ENCODE data around the gene CPVL. TPM values are rescaled to one million over a fixed set of nuclear protein-coding genes. Genes with fewer than 3 reads are reported as not detected.

The CPVL gene
- total RNA-seq, 1 donor from 2014 or later = 22.2 TPM

DNA sequence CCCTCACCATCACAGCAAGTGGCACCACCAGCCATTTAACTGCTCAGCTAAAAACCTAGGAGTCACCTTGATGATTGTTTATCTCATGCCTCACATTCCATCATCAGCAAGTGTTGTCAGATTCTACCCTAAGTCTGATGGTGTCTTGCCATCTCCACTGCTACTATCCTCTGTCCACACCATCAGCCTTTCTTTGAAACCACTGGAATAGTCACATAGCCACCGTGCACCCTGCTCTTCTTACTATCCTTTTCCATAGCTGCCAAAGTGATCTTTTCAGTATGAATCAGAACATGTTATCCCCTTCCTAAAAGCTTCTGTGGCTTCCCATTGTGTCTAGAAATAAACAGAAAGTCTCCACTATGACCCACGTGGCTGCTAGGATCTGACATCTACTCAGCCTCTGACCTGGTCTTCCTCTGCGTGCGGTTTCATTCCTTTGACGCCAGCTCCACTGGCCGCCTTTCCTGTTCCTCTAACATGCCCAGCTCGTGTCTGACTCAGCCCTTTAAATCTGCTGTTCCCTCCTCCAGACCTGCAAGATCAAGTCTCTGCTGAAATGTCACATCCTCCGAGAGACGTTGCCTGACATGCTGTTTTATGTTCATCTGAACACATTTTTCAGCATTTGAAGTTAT, 31.7 kb upstream of the CPVL start:
- no peak overlapping the region for H2AFZ ChIP-seq (ENCODE audit: low read depth, low read length)

DNA sequence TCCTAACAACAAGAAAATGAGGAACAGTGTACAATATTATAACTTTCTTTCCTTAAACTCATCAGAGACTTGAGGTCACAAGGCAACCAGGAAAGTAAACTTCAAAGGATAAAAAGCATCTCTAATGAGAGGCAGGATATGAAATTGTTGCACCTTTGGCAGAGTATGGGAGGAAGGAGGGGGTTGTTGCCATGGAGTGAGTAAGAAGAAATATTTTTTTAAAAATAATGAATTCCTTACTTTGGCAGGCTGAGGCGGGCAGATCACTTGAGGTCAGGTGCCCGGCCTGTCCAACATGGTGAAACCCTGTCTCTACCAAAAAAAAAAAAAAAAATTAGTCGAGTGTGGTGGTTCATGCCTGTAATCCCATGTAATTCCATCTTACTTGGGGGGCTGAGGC, 27.1 kb upstream of the CPVL start:
- Histone ChIP-seq H3K36me3 (ENCODE audit: insufficient read depth, low read length) (no peaks in the 10 kb centered on the region), H3K4me2 (ENCODE audit: low read length) (no peak overlapping the region), H3K4me3 (ENCODE audit: insufficient read depth, low read depth, low read length) (no peak overlapping the region), H3K27ac (ENCODE audit: low read depth, low read length) (no peak overlapping the region), H4K20me1 (ENCODE audit: insufficient read depth, low read length) (no peaks in the 10 kb centered on the region), H3K27me3 (ENCODE audit: insufficient read depth, low read length) (peaks cover 4% of the 10 kb centered on the region), H2AFZ (ENCODE audit: low read depth, low read length) (no peak overlapping the region), H3K79me2 (ENCODE audit: insufficient read depth, low read length) (no peaks in the 10 kb centered on the region), H3K4me1 (ENCODE audit: insufficient read depth, low read length) (no peaks in the 10 kb centered on the region), H3K9ac (ENCODE audit: low read length) (no peak overlapping the region), H3K9me3 (ENCODE audit: insufficient read depth, low read depth, low read length) (no peaks in the 10 kb centered on the region)
- no peak for TF ChIP-seq EZH2 (IDR thresholded peaks at IDR 0.05; ENCODE audit: insufficient read depth, low read length)
- TF ChIP-seq, protein P1, sequence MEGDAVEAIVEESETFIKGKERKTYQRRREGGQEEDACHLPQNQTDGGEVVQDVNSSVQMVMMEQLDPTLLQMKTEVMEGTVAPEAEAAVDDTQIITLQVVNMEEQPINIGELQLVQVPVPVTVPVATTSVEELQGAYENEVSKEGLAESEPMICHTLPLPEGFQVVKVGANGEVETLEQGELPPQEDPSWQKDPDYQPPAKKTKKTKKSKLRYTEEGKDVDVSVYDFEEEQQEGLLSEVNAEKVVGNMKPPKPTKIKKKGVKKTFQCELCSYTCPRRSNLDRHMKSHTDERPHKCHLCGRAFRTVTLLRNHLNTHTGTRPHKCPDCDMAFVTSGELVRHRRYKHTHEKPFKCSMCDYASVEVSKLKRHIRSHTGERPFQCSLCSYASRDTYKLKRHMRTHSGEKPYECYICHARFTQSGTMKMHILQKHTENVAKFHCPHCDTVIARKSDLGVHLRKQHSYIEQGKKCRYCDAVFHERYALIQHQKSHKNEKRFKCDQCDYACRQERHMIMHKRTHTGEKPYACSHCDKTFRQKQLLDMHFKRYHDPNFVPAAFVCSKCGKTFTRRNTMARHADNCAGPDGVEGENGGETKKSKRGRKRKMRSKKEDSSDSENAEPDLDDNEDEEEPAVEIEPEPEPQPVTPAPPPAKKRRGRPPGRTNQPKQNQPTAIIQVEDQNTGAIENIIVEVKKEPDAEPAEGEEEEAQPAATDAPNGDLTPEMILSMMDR (IDR thresholded peaks at IDR 0.05; ENCODE audit: insufficient read depth, low read depth, low read length) = no peak
- no peak for DNase-seq (ENCODE audit: low read depth)
- Mint-ChIP-seq H3K27ac (ENCODE audit: unreplicated experiment) (no peak overlapping the region), H3K27me3 (ENCODE audit: low read depth, unreplicated experiment) (no peaks in the 10 kb centered on the region), H3K36me3 (ENCODE audit: low read depth, unreplicated experiment) (no peaks in the 10 kb centered on the region), H3K4me1 (ENCODE audit: low read depth, unreplicated experiment) (peaks cover 4% of the 10 kb centered on the region), H3K9me3 (ENCODE audit: unreplicated experiment) (peaks cover 3% of the 10 kb centered on the region), H3K4me3 (ENCODE audit: unreplicated experiment) (no peak overlapping the region)
- no peak for FAIRE-seq

More for the DNA sequence above, 31.7 kb upstream of the CPVL start:
- Mint-ChIP-seq H3K4me1 (ENCODE audit: low read depth, unreplicated experiment) (peaks cover 4% of the 10 kb centered on the region), H3K27ac (ENCODE audit: unreplicated experiment) (peak overlapping the region; percentile 34), H3K36me3 (ENCODE audit: low read depth, unreplicated experiment) (no peaks in the 10 kb centered on the region), H3K9me3 (ENCODE audit: unreplicated experiment) (peaks cover 3% of the 10 kb centered on the region), H3K4me3 (ENCODE audit: unreplicated experiment) (peak overlapping the region; percentile 27), H3K27me3 (ENCODE audit: low read depth, unreplicated experiment) (no peaks in the 10 kb centered on the region)
- peaks cover 2% of the 10 kb centered on the region for H3K27me3 ChIP-seq (ENCODE audit: insufficient read depth, low read length)
- no peak overlapping the region for H3K27ac ChIP-seq (ENCODE audit: low read depth, low read length)
- TF ChIP-seq EZH2 (IDR thresholded peaks at IDR 0.05; ENCODE audit: insufficient read depth, low read length) = no peak
- TF ChIP-seq, protein P1 (IDR thresholded peaks at IDR 0.05; ENCODE audit: insufficient read depth, low read depth, low read length) = no peak
- no peaks in the 10 kb centered on the region for H3K9me3 ChIP-seq (ENCODE audit: insufficient read depth, low read depth, low read length)
- H3K4me2 ChIP-seq (ENCODE audit: low read length) = no peak overlapping the region
- no peak overlapping the region for H3K9ac ChIP-seq (ENCODE audit: low read length)
- H3K4me3 ChIP-seq (ENCODE audit: insufficient read depth, low read depth, low read length) = no peak overlapping the region
- DNase-seq (ENCODE audit: low read depth) (peak; percentile 5), FAIRE-seq (no peak)
- H3K79me2 ChIP-seq (ENCODE audit: insufficient read depth, low read length) = no peaks in the 10 kb centered on the region
- no peaks in the 10 kb centered on the region for H3K4me1 ChIP-seq (ENCODE audit: insufficient read depth, low read length)
- H3K36me3 ChIP-seq (ENCODE audit: insufficient read depth, low read length) = no peaks in the 10 kb centered on the region
- no peaks in the 10 kb centered on the region for H4K20me1 ChIP-seq (ENCODE audit: insufficient read depth, low read length)

DNA sequence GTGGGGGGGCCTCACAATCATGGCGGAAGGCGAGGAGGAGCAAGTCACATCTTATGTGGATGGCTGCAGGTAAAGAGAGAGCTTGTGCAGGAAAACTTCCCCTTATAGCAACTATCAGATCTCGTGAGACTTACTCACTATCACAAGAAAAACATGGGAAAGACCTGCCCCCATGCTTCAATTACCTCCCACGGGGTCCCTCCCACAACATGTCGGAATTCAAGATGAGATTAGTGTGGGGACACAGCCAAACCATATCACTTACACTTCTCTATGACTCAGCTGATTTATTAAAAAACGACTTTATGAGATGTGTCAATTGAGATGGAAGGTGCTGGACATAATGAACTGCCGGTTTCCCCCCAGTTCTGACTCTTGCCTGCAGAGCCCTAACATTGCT, 24.4 kb upstream of the CPVL start:
- Histone ChIP-seq H2AFZ (ENCODE audit: low read depth, low read length) (no peak overlapping the region), H3K27ac (ENCODE audit: low read depth, low read length) (no peak overlapping the region), H3K9me3 (ENCODE audit: insufficient read depth, low read depth, low read length) (no peaks in the 10 kb centered on the region), H3K79me2 (ENCODE audit: insufficient read depth, low read length) (no peaks in the 10 kb centered on the region), H3K4me1 (ENCODE audit: insufficient read depth, low read length) (no peaks in the 10 kb centered on the region), H3K4me2 (ENCODE audit: low read length) (no peak overlapping the region), H3K4me3 (ENCODE audit: insufficient read depth, low read depth, low read length) (no peak overlapping the region), H3K27me3 (ENCODE audit: insufficient read depth, low read length) (peaks cover 4% of the 10 kb centered on the region), H4K20me1 (ENCODE audit: insufficient read depth, low read length) (no peaks in the 10 kb centered on the region), H3K36me3 (ENCODE audit: insufficient read depth, low read length) (no peaks in the 10 kb centered on the region), H3K9ac (ENCODE audit: low read length) (no peak overlapping the region)
- H3K9me3 Mint-ChIP-seq (ENCODE audit: unreplicated experiment) = no peaks in the 10 kb centered on the region
- H3K36me3 Mint-ChIP-seq (ENCODE audit: low read depth, unreplicated experiment) = no peaks in the 10 kb centered on the region
- no peak overlapping the region for H3K27ac Mint-ChIP-seq (ENCODE audit: unreplicated experiment)
- no peaks in the 10 kb centered on the region for H3K27me3 Mint-ChIP-seq (ENCODE audit: low read depth, unreplicated experiment)
- DNase-seq (ENCODE audit: low read depth) (no peak), FAIRE-seq (no peak)
- H3K4me3 Mint-ChIP-seq (ENCODE audit: unreplicated experiment) = no peak overlapping the region
- H3K4me1 Mint-ChIP-seq (ENCODE audit: low read depth, unreplicated experiment) = no peaks in the 10 kb centered on the region
- TF ChIP-seq EZH2 (IDR thresholded peaks at IDR 0.05; ENCODE audit: insufficient read depth, low read length) = no peak
- TF ChIP-seq, protein P1 (IDR thresholded peaks at IDR 0.05; ENCODE audit: insufficient read depth, low read depth, low read length) = no peak
